CD14-positive monocyte (primary cell): ENCODE data around the gene SQSTM1. TPM values are rescaled to one million over a fixed set of nuclear protein-coding genes. Genes with fewer than 3 reads are reported as not detected.

Source experiments
- DNase-seq, 3 donors: peaks; one replicate each; pipeline ENCODE4 v3.0.0-alpha.2; 2011 to 2022
- H2AFZ ChIP-seq: 2 replicates; pipeline ENCODE4 v1.6.0; 2012; ENCODE audit warnings: mild to moderate bottlenecking, low read depth, low read length, inconsistent platforms; ENCODE audit not compliant: insufficient read depth, poor library complexity, severe bottlenecking
- H3K27ac ChIP-seq, 2 donors: 1 replicate in 1 of 2; 2 replicates in 1 of 2; pipeline ENCODE4 v1.5.1; 2012 to 2013; ENCODE audit warnings: low read length in 2 of 2, control low read depth in 1 of 2, inconsistent platforms in 1 of 2, low read depth in 1 of 2, mild to moderate bottlenecking in 1 of 2
- H3K27me3 ChIP-seq, 2 donors: one replicate each; pipeline versions ENCODE4 v1.6.0 to v1.6.1; 2011 to 2013; ENCODE audit warnings: low read length in 2 of 2; ENCODE audit not compliant: control insufficient read depth in 2 of 2, insufficient read depth in 2 of 2
- H3K36me3 ChIP-seq, 2 donors: replicated peaks in 1 of 2; 1 replicate in 1 of 2; 2 replicates in 1 of 2; pipeline versions ENCODE4 v1.5.1 to v1.6.1; 2012 to 2013; ENCODE audit warnings: low read length in 2 of 2, control low read depth in 1 of 2, inconsistent platforms in 1 of 2, mild to moderate bottlenecking in 1 of 2; ENCODE audit not compliant: insufficient read depth in 2 of 2, control insufficient read depth in 1 of 2
- H3K4me1 ChIP-seq, 2 donors: 1 replicate in 1 of 2; 2 replicates in 1 of 2; pipeline versions ENCODE4 v1.5.1 to v1.6.1; 2012 to 2013; ENCODE audit warnings: low read length in 2 of 2, control low read depth in 1 of 2, inconsistent platforms in 1 of 2, mild to moderate bottlenecking in 1 of 2, moderate library complexity in 1 of 2; ENCODE audit not compliant: insufficient read depth in 2 of 2, control insufficient read depth in 1 of 2
- H3K4me2 ChIP-seq: replicated peaks from 2 replicates; pipeline ENCODE3; 2012; ENCODE audit warnings: low read length, moderate library complexity, mild to moderate bottlenecking; ENCODE audit not compliant: poor library complexity, severe bottlenecking; ENCODE audit errors: extremely low read depth
- H3K4me3 ChIP-seq, 3 experiments: fragments of 200-600 bp in 1 of 3; sonication (generic) in 1 of 3; replicated peaks in 1 of 3; 1 replicate in 2 of 3; 2 replicates in 1 of 3; pipeline ENCODE4 v1.5.1; 2011 to 2013; ENCODE audit warnings: low read length in 3 of 3, mild to moderate bottlenecking in 3 of 3, control low read depth in 2 of 3, low read depth in 2 of 3, inconsistent platforms in 1 of 3, moderate library complexity in 1 of 3
- H3K79me2 ChIP-seq: 2 replicates; pipeline ENCODE4 v1.6.0; 2012; ENCODE audit warnings: mild to moderate bottlenecking, control low read depth, inconsistent platforms, low read length, moderate library complexity; ENCODE audit not compliant: insufficient read depth
- H3K9ac ChIP-seq: 2 replicates; pipeline ENCODE4 v1.6.0; 2017; ENCODE audit warnings: low read length, mild to moderate bottlenecking; ENCODE audit not compliant: insufficient read depth, poor library complexity, severe bottlenecking
- H3K9me3 ChIP-seq, 2 donors: replicated peaks in 1 of 2; 1 replicate in 1 of 2; 2 replicates in 1 of 2; pipeline versions ENCODE4 v1.5.1 to v1.6.1; 2012 to 2013; ENCODE audit warnings: low read length in 2 of 2, control low read depth in 1 of 2; ENCODE audit not compliant: control insufficient read depth in 1 of 2, insufficient read depth in 1 of 2
- H4K20me1 ChIP-seq: 2 replicates; pipeline ENCODE4 v1.6.0; 2012; ENCODE audit warnings: mild to moderate bottlenecking, low read length, control low read depth, moderate library complexity; ENCODE audit not compliant: insufficient read depth
- H3K27ac Mint-ChIP-seq, 7 donors: one replicate each; pipeline ENCODE4 v1.8.0; 2020; ENCODE audit warnings: mild to moderate bottlenecking in 7 of 7, mixed read lengths in 7 of 7, moderate library complexity in 6 of 7, inconsistent platforms in 2 of 7
- H3K27me3 Mint-ChIP-seq, 3 donors: one replicate each; pipeline ENCODE4 v1.8.0; 2021 to 2022; ENCODE audit warnings: low read depth in 3 of 3, mild to moderate bottlenecking in 3 of 3, mixed read lengths in 3 of 3, moderate library complexity in 3 of 3, inconsistent platforms in 1 of 3
- H3K36me3 Mint-ChIP-seq, 2 donors: one replicate each; pipeline ENCODE4 v1.8.0; 2020; ENCODE audit warnings: mixed read lengths in 2 of 2, inconsistent platforms in 1 of 2, mild to moderate bottlenecking in 1 of 2
- H3K4me1 Mint-ChIP-seq: one replicate; pipeline ENCODE4 v1.8.0; 2020; ENCODE audit warnings: mild to moderate bottlenecking, mixed read lengths
- H3K4me3 Mint-ChIP-seq, 2 donors: one replicate each; pipeline ENCODE4 v1.8.0; 2020; ENCODE audit warnings: mild to moderate bottlenecking in 2 of 2, mixed read lengths in 2 of 2, moderate library complexity in 1 of 2
- H3K9me3 Mint-ChIP-seq, 7 donors: one replicate each; pipeline ENCODE4 v1.8.0; 2020 to 2022; ENCODE audit warnings: mixed read lengths in 7 of 7, mild to moderate bottlenecking in 6 of 7, moderate library complexity in 6 of 7, inconsistent platforms in 2 of 7
- WGBS: methylation state at CpG from one replicate; pipeline ENCODE4 v1.1.5; 2013; ENCODE audit warnings: missing lambda C conversion rate; ENCODE audit not compliant: insufficient coverage; 5-methylcytosine and 5-hydroxymethylcytosine counted together
- intact Hi-C, 2 donors: fragments of 100-400 bp; cut with micrococcal nuclease; formaldehyde crosslinking; loops; one replicate each; pipeline versions ENCODE4 v1.15.0 to v1.15.1; 2023
- polyA plus RNA-seq, 3 donors: library from polyadenylated mRNA; depleted of rRNA in 1 of 3; unstranded in 2 of 3; stranded (reverse) in 1 of 3; fragments of 300-500 nt in 2 of 3; fragments of >200 nt in 1 of 3; fragmentation: Illumina TruSeq in 2 of 3; gene quantifications; 1 replicate in 2 of 3; 2 replicates in 1 of 3; pipeline ENCODE4 v1.2.3, GENCODE V29; 2012 to 2021
- TF ChIP-seq, protein P1 (sequence below): fragments of 200-600 bp; IDR thresholded peaks from one replicate; pipeline ENCODE4 v1.8.0; 2022; ENCODE audit warnings: antibody characterized with exemption, mild to moderate bottlenecking

SQSTM1 gene
- polyA plus RNA-seq, 3 donors = 182 to 312 (median 275) TPM

DNA sequence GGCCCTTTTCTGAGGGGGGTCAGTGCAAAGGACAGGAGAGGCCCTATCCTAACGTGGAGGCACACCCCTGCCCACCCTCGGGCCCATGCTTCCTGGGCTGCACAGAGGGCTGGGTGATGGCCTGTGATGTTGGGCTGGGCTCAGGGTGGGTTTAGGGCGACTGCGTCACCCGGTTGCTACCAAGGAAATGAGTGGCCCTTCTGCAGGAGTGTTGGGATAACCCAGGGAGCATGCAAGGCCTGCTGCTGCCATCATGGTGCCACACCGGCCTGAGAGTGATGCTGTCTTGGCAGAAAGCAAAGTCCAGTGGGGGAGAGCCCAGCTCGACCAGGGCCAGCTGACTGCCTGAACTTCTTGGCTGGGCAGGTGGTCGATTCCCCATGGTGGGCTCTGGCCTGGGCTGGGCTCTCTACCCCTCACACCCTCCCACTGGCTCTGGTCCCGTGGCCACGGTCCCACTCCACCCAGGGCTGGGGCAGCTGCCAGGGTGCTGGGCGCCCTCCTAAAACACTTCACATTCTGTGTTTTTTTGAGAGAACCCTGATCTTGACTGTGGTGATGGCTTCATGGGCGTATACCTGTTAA is 59.5 kb downstream of the SQSTM1 start:
- H2AFZ ChIP-seq = no peak overlapping the region

DNA sequence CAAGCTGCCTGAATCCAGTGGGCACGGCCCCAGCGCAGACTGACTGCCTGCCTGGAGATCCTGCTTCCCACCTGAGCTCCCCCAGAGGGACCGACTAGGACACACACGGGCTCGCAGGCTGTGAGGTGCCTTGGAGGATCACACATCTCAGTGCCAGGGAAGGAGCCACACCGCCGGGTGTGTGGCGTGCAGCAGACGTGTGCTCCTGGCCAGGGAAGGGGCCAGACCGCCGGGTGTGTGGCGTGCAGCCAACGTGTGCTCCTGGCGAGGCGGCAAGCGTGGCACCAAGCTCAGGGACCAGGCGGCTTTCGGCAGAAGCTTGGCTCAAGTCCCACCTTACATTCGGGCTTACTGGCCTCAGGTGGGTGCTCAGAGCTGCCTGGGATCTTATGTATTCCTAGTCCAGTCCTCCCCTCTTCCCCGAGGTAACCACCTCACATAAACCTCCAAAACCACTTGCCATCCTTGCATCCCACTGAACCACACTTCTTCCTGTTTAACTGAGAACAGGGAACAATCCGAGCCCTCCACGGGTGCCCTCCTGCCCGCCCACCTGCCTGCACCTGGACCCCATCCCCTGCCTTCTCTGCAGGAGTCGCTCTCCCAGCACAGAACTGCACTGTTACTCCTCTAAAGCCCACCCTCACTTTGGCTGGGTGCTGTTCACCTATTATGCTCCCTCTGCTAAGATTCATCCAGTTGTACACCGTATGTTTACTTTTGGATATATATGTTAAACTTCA is 60.3 kb downstream of the SQSTM1 start:
- Mint-ChIP-seq H3K4me3 (no peak overlapping the region), H3K36me3 (peaks cover 64 to 83% of the 10 kb centered on the region in 2 donors), H3K27ac (peak overlapping the region in 2 of 7 donors; percentile 8 to 48), H3K4me1 (peaks cover 9% of the 10 kb centered on the region), H3K27me3 (peaks cover 0 to 1% (median 0%) of the 10 kb centered on the region in 3 donors), H3K9me3 (peaks cover 22 to 37% (median 29%) of the 10 kb centered on the region in 7 donors)
- no peaks in the 10 kb centered on the region for H3K79me2 ChIP-seq
- peaks cover 26 to 30% of the 10 kb centered on the region in 2 donors for H3K9me3 ChIP-seq
- peaks cover 9 to 10% of the 10 kb centered on the region in 2 donors for H3K4me1 ChIP-seq
- no peak overlapping the region for H3K4me2 ChIP-seq
- no peak overlapping the region for H3K9ac ChIP-seq
- no peak for DNase-seq
- no peaks in the 10 kb centered on the region for H3K27me3 ChIP-seq
- 89% methylated on average over 24 of the region's 25 CpGs for WGBS
- peaks cover 57 to 86% of the 10 kb centered on the region in 2 donors for H3K36me3 ChIP-seq
- no peak overlapping the region for H2AFZ ChIP-seq
- intact Hi-C loops = no loop called here
- H4K20me1 ChIP-seq = no peaks in the 10 kb centered on the region
- TF ChIP-seq, protein P1, sequence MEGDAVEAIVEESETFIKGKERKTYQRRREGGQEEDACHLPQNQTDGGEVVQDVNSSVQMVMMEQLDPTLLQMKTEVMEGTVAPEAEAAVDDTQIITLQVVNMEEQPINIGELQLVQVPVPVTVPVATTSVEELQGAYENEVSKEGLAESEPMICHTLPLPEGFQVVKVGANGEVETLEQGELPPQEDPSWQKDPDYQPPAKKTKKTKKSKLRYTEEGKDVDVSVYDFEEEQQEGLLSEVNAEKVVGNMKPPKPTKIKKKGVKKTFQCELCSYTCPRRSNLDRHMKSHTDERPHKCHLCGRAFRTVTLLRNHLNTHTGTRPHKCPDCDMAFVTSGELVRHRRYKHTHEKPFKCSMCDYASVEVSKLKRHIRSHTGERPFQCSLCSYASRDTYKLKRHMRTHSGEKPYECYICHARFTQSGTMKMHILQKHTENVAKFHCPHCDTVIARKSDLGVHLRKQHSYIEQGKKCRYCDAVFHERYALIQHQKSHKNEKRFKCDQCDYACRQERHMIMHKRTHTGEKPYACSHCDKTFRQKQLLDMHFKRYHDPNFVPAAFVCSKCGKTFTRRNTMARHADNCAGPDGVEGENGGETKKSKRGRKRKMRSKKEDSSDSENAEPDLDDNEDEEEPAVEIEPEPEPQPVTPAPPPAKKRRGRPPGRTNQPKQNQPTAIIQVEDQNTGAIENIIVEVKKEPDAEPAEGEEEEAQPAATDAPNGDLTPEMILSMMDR = no peak
- no peak overlapping the region for H3K27ac ChIP-seq
- no peak overlapping the region for H3K4me3 ChIP-seq

More for the DNA sequence above, 59.5 kb downstream of the SQSTM1 start:
- Mint-ChIP-seq H3K27me3 (peaks cover 0 to 1% (median 0%) of the 10 kb centered on the region in 3 donors), H3K9me3 (peaks cover 20 to 29% (median 27%) of the 10 kb centered on the region in 7 donors), H3K4me1 (peaks cover 9% of the 10 kb centered on the region), H3K36me3 (peaks cover 63 to 83% of the 10 kb centered on the region in 2 donors), H3K27ac (peak overlapping the region in 1 of 7 donors; percentile 8), H3K4me3 (no peak overlapping the region)
- Histone ChIP-seq H3K79me2 (no peaks in the 10 kb centered on the region), H3K27me3 (no peaks in the 10 kb centered on the region), H3K4me1 (peaks cover 9 to 10% of the 10 kb centered on the region in 2 donors), H3K4me2 (no peak overlapping the region), H3K9me3 (peaks cover 23 to 26% of the 10 kb centered on the region in 2 donors), H3K36me3 (peaks cover 57 to 86% of the 10 kb centered on the region in 2 donors), H3K4me3 (no peak overlapping the region), H4K20me1 (no peaks in the 10 kb centered on the region), H3K27ac (no peak overlapping the region), H3K9ac (no peak overlapping the region)
- intact Hi-C loops = no loop called here
- 96% methylated on average over 8 of the region's 12 CpGs for WGBS
- TF ChIP-seq, protein P1 = no peak
- no peak for DNase-seq
